Measurements from ENCODE around the gene ZNF318.

Gene ZNF318

DNA sequence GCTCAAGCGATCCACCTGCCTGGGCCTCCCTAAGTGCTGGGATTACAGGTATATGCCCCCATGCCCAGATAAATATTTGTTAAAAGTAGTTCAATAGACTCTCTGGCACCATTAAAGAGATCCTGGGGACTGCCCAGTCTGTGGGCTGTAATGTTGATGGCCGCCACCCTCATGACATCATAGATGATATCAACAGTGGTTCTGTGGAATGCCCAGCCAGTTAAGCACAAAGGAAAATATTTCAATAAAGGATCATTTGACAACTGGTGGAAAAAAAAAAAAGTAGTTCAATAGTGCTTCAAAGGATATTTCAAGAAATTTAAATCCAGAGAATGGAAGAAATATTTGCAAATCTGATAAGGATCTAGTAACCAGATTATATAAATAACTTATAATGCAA lies 59.3 kb downstream of the ZNF318 start:
- DNase-seq (ENCODE audit: low spot score): no peak
- H3K4me3 ChIP-seq: no peak overlapping the region
- TF ChIP-seq, protein P1, sequence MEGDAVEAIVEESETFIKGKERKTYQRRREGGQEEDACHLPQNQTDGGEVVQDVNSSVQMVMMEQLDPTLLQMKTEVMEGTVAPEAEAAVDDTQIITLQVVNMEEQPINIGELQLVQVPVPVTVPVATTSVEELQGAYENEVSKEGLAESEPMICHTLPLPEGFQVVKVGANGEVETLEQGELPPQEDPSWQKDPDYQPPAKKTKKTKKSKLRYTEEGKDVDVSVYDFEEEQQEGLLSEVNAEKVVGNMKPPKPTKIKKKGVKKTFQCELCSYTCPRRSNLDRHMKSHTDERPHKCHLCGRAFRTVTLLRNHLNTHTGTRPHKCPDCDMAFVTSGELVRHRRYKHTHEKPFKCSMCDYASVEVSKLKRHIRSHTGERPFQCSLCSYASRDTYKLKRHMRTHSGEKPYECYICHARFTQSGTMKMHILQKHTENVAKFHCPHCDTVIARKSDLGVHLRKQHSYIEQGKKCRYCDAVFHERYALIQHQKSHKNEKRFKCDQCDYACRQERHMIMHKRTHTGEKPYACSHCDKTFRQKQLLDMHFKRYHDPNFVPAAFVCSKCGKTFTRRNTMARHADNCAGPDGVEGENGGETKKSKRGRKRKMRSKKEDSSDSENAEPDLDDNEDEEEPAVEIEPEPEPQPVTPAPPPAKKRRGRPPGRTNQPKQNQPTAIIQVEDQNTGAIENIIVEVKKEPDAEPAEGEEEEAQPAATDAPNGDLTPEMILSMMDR (IDR thresholded peaks at IDR 0.05): no peak
- H3K27ac ChIP-seq: no peak overlapping the region

DNA sequence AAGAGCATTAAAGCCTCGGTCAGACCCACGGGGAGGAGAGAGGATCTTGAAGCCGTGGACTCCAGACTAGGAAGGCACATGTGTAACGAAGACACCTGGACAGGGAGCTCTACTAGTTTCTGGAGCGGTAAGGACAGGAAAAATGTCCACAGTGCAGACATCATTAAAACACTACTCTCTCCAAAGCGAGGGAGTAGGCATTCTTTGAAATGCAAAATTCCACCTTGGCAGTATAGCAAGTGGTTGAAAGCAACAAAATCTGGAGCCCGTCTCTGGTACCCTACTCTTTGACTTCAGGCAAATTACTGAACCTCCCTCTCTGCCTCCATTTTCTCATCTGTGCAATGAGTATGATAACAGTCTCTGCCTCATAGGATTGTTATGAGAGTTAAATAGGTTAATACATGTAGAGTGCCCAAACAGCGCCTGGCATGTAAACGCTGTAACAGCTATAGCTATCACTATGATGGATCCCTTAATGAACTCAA lies 60.4 kb downstream of the ZNF318 start:
- Histone ChIP-seq H3K4me3 (peak overlapping the region; percentile 67), H3K27ac (no peak overlapping the region)
- TF ChIP-seq, protein P1 (IDR thresholded peaks at IDR 0.05): no peak

DNA sequence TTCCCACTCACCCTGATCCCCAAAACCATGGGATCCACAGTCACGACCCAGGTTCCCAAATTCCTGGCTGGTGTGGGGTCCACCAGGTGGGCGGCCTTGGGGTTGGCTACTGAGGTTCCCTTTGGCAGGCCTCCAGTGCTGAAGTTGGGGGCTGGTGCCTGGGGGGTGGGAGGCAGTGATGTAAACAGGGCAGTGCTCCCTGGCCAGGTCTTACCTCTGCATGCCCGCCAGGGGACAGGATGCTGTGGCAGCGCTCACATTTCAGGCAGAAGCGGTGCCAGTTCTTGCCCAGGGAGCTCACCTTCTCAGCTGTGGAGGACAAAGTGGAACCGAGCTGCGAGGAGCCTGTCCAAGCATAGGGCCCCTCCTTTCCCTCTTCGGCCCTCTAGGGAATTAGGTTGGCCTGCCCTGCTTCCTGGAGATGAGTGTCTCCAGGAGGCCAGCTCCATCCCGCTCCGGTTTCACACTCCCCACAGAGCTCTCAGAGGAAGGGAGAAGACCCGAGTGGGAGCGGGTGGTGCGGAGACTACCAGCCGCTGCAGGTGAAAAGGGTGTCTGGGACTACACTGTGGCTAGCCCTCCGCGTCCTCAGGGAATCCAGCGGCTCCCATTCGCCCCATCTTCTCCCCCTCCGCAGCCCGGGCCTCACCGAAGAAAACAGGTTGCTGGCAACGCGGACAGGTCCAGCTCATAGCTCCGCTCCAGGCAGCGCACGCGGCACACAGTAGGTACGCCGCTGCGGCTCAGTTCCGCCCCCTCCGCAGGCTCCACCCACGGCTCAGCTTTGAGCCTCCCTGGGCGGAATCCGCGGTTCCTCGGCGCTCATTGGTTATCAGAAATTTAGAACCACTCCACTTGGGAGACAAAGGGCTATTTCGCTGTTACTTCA lies 61.1 kb downstream of the ZNF318 start, which contains the start of gene CRIP3:
Gene CRIP3, minus strand, starts transcription at position 726 of the 889 bp plus-strand sequence. Its CDS starts 34 bp downstream, at position 692.
- peak within 1 kb of the TSS; percentile 67 for H3K4me3 ChIP-seq
- TF ChIP-seq, protein P1 (IDR thresholded peaks at IDR 0.05): no peak
- no peak within 1 kb of the TSS for H3K27ac ChIP-seq
- no peak for DNase-seq (ENCODE audit: low spot score)

More for the DNA sequence above, 60.4 kb downstream of the ZNF318 start:
- DNase-seq (ENCODE audit: low spot score): no peak

DNA sequence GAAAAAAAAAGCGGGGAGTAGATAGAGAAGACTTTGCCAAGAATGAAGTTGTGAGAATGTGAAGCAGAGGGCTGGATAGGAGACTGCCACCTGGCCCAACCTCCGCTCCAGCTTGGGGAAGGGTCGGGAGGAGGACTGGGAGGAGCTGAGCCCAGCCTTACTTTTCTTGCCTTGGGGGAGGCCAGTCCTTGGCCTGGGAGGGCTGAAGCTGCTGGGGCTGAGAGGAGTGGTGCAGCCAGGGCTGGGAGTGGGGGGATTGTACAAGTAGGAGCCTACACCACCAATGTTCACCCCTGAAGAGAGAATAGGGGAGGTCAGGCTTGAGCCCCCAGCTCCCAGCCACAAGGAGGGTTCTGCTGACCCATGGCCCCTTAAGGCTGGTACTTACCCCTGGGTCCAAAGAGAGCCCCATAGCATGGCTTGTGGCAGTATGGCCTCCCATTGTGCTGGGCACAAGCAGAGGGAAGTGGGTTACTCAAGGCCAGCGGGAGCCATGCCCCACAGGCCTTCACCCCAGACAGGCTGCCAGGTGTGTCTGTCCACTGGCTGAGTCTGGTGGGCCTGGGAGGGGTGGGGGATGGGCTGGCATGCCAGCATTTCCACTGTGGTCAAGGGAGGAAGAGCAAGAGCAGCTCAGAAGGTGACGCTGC lies 61.9 kb downstream of the ZNF318 start:
- DNase-seq (ENCODE audit: low spot score): no peak
- H3K27ac ChIP-seq: no peak overlapping the region
- TF ChIP-seq, protein P1 (IDR thresholded peaks at IDR 0.05): no peak
- no peak overlapping the region for H3K4me3 ChIP-seq

DNA sequence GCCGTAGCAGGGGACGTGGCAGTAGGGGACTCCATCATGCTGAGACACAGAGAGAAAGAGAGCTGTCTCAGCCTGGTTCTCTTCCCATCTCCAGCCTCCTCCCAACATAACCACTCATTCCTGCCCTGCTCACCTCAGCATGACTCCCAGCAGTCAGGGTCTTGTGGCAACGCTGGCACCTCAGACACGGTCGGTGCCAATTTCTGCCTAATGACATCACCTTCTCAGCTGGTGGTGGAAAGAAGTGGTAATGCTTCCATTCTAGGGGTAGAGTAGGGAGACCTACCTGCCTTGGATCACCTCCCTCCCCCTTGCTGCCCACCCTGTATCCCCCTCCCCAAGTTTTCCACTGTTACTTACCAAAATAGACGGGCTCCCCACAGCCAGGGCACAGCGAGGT lies 63.4 kb downstream of the ZNF318 start:
- Histone ChIP-seq H3K27ac (no peak overlapping the region), H3K4me3 (no peak overlapping the region)
- TF ChIP-seq, protein P1 (IDR thresholded peaks at IDR 0.05): no peak
- DNase-seq (ENCODE audit: low spot score): no peak

DNA sequence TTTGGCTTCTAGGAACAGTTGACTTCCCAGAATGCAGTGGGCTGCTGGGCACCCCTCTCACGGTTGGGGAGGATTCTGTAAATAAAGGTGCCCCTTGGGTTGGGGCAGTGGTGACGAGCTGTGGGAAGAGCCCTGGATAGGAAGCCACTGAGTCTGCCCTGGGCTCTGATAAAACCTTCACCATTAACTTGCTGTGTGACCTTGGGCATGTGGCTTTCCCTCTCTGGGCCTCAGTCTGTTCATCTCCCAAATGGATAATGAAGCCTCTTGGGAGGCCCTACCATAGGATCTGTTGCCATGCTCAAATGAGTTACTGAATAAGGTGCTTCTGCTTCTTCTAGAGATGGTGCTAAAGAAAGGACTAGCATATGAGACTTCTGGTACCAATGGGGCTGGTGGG lies 64.6 kb downstream of the ZNF318 start:
- no peak for DNase-seq (ENCODE audit: low spot score)
- TF ChIP-seq, protein P1 (IDR thresholded peaks at IDR 0.05): no peak
- no peak overlapping the region for H3K4me3 ChIP-seq
- H3K27ac ChIP-seq: no peak overlapping the region
